K562 (cell line): ENCODE data around the gene FAM89B. TPM values are rescaled to one million over a fixed set of nuclear protein-coding genes. Genes with fewer than 3 reads are reported as not detected.

Source experiments
- HBP1 ChIP-seq: fragments of 450-650 bp; formaldehyde crosslinking; IDR thresholded peaks from 2 replicates; pipeline ENCODE4 v1.4.0; 2022; ENCODE audit warnings: missing genetic modification characterization
- HOMEZ ChIP-seq: fragments of 250-450 bp; sonication (Bioruptor Pico); IDR thresholded peaks from 2 replicates; pipeline ENCODE4 v1.4.0; 2020; ENCODE audit warnings: mild to moderate bottlenecking, moderate library complexity
- LARP7 ChIP-seq: fragments of 450-650 bp; IDR thresholded peaks from 2 replicates; pipeline ENCODE4 v1.6.1; 2016
- TAF7 ChIP-seq: fragments of 450-650 bp; IDR thresholded peaks from 2 replicates; pipeline ENCODE4 v1.6.1; 2016; ENCODE audit warnings: missing genetic modification characterization, missing compliant biosample characterization
- ZBTB40 ChIP-seq, 2 experiments: fragments of 450-650 bp in 1 of 2; sonication (generic) in 1 of 2; formaldehyde crosslinking in 1 of 2; IDR thresholded peaks; 2 replicates each; pipeline versions ENCODE4 v1.7.1 to v1.9.0; 2016 to 2022; ENCODE audit warnings: inconsistent platforms in 1 of 2, mild to moderate bottlenecking in 1 of 2, missing genetic modification reagents in 1 of 2
- ZFP91 ChIP-seq: sonication (generic); formaldehyde crosslinking; IDR thresholded peaks from 2 replicates; pipeline ENCODE4 v1.8.0; 2022; ENCODE audit warnings: mild to moderate bottlenecking, missing genetic modification reagents
- ZMIZ1 ChIP-seq, 2 experiments: fragments of 150-350 bp in 1 of 2; IDR thresholded peaks; 2 replicates each; pipeline ENCODE4 v1.6.1; 2012 to 2016; ENCODE audit warnings: low read depth in 2 of 2, low read length in 2 of 2, mild to moderate bottlenecking in 1 of 2, moderate library complexity in 1 of 2
- ZNF41 ChIP-seq: fragments of 250-450 bp; sonication (Bioruptor Pico); conservative IDR thresholded peaks from 2 replicates; pipeline ENCODE4 v1.4.0; 2020; ENCODE audit warnings: mild to moderate bottlenecking
- polyA plus RNA-seq, 8 experiments: library from polyadenylated mRNA; depleted of rRNA in 4 of 8; stranded (reverse) in 5 of 8; unstranded in 3 of 8; fragments of >200 nt; fragmentation: Nextera tagmentation in 2 of 8; fragmentation: Illumina TruSeq in 1 of 8; extraction: Ambion mirVana in 2 of 8; extraction: Trizol in 1 of 8; gene quantifications; 2 replicates each; pipeline versions ENCODE4 v1.2.1 to v1.2.3, GENCODE V29; 2011 to 2014; ENCODE audit warnings: inconsistent platforms in 1 of 8, missing spikeins in 1 of 8
- total RNA-seq, 7 experiments: library from RNA; depleted of rRNA in 6 of 7; stranded (reverse); fragments of >200 nt in 6 of 7; fragmentation: Illumina TruSeq in 2 of 7; extraction: Trizol in 2 of 7; gene quantifications; 2 replicates each; pipeline versions ENCODE4 v1.2.1 to v1.2.3, GENCODE V29; 2011 to 2021; ENCODE audit warnings: low replicate concordance in 1 of 7

FAM89B gene
- total and polyA plus RNA-seq, 9 of the 15 experiments (the other 6 are each of a cell fraction or from before 2014, with no cell fraction given) = 0.32 to 27.6 (median 11.9) TPM

- peak; percentile 96 for TF ChIP-seq ZBTB40 (IDR thresholded peaks at IDR 0.05)
- TF ChIP-seq ZBTB40 (CRISPR knock-in tag; IDR thresholded peaks at IDR 0.05) = no peak
- peak; percentile 100 for TF ChIP-seq ZFP91 (CRISPR knock-in tag)
- TF ChIP-seq TAF7 (tag) = peak; percentile 37; the same call in 1 of the 2 replicates
- peak in 1 of 2 experiments; percentile 95; a peak in 2 of 4 replicates for TF ChIP-seq ZMIZ1 (IDR thresholded peaks at IDR 0.05; ENCODE audit: low read depth in 2 of 2, low read length in 2 of 2)
- TF ChIP-seq HOMEZ = no peak
- TF ChIP-seq HBP1 (CRISPR knock-in tag) = no peak
- no peak for TF ChIP-seq LARP7
- no peak for TF ChIP-seq ZNF41
Observed at GRCh38 chr11:65615229-65615949, 43.1 kb downstream of the FAM89B start, which contains the start of gene PCNX3 (continued).
